Transverse colon (tissue), 3 donors: Measurements from ENCODE around the gene FAM120C.

Experiments used
- EP300 ChIP-seq: sonication (generic); formaldehyde crosslinking; IDR thresholded peaks from one replicate; pipeline ENCODE4 v1.6.1; 2017; ENCODE audit warnings: antibody characterized with exemption, low read depth
- TF ChIP-seq, protein P1 (sequence below), 5 experiments: fragments of 200-600 bp in 3 of 5; fragments of 450-650 bp in 2 of 5; sonication (generic) in 3 of 5; IDR thresholded peaks; 1 replicate in 2 of 5; 2 replicates in 3 of 5; pipeline ENCODE4 v1.5.1; 2016 to 2017; ENCODE audit warnings: antibody characterized with exemption in 5 of 5, inconsistent platforms in 3 of 5, mild to moderate bottlenecking in 2 of 5, moderate library complexity in 1 of 5

GRCh38 chrX:54194982-54195588, 12.0 kb upstream of the FAM120C start:
- no peak for TF ChIP-seq EP300
- TF ChIP-seq, protein P1, sequence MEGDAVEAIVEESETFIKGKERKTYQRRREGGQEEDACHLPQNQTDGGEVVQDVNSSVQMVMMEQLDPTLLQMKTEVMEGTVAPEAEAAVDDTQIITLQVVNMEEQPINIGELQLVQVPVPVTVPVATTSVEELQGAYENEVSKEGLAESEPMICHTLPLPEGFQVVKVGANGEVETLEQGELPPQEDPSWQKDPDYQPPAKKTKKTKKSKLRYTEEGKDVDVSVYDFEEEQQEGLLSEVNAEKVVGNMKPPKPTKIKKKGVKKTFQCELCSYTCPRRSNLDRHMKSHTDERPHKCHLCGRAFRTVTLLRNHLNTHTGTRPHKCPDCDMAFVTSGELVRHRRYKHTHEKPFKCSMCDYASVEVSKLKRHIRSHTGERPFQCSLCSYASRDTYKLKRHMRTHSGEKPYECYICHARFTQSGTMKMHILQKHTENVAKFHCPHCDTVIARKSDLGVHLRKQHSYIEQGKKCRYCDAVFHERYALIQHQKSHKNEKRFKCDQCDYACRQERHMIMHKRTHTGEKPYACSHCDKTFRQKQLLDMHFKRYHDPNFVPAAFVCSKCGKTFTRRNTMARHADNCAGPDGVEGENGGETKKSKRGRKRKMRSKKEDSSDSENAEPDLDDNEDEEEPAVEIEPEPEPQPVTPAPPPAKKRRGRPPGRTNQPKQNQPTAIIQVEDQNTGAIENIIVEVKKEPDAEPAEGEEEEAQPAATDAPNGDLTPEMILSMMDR (IDR thresholded peaks at IDR 0.05): no peak
